Hepatocyte (in vitro differentiated cells): ENCODE measurements around the gene PPP3R2. TPM values are rescaled to one million over a fixed set of nuclear protein-coding genes. Genes with fewer than 3 reads are reported as not detected.

Experiments
- DNase-seq: peaks from one replicate; pipeline ENCODE4 v3.0.0-alpha.2; 2016; ENCODE audit warnings: low spot score
- H2AFZ ChIP-seq: fragments of 200-600 bp; sonication (generic); 2 replicates; pipeline ENCODE4 v1.6.0; 2016; ENCODE audit warnings: antibody characterized with exemption, mild to moderate bottlenecking
- H3K27ac ChIP-seq: fragments of 200-600 bp; sonication (generic); 2 replicates; pipeline ENCODE4 v1.5.1; 2016; ENCODE audit warnings: mild to moderate bottlenecking
- H3K27me3 ChIP-seq: fragments of 200-600 bp; sonication (generic); 2 replicates; pipeline ENCODE4 v1.6.1; 2016
- H3K36me3 ChIP-seq: fragments of 200-600 bp; sonication (generic); replicated peaks from 2 replicates; pipeline ENCODE4 v1.5.1; 2016; ENCODE audit warnings: low read depth; ENCODE audit not compliant: insufficient read depth
- H3K4me1 ChIP-seq: fragments of 200-600 bp; sonication (generic); 2 replicates; pipeline ENCODE4 v1.5.1; 2016; ENCODE audit warnings: mild to moderate bottlenecking, moderate library complexity; ENCODE audit not compliant: insufficient read depth
- H3K4me2 ChIP-seq: fragments of 200-600 bp; sonication (generic); 2 replicates; pipeline ENCODE4 v1.6.0; 2016
- H3K4me3 ChIP-seq: fragments of 200-600 bp; sonication (generic); 2 replicates; pipeline ENCODE4 v1.5.1; 2016; ENCODE audit warnings: mild to moderate bottlenecking
- H3K79me2 ChIP-seq: fragments of 200-600 bp; sonication (generic); 2 replicates; pipeline ENCODE4 v1.6.0; 2017; ENCODE audit warnings: mild to moderate bottlenecking
- H3K9me2 ChIP-seq: fragments of 200-600 bp; sonication (generic); replicated peaks from 2 replicates; pipeline ENCODE4 v1.6.0; 2017; ENCODE audit warnings: mild to moderate bottlenecking; ENCODE audit not compliant: insufficient read depth
- H3K9me3 ChIP-seq: fragments of 200-600 bp; sonication (generic); 2 replicates; pipeline ENCODE4 v1.5.1; 2016; ENCODE audit warnings: low read depth, mild to moderate bottlenecking
- H4K20me1 ChIP-seq: fragments of 200-600 bp; sonication (generic); 2 replicates; pipeline ENCODE4 v1.6.0; 2016; ENCODE audit warnings: mild to moderate bottlenecking; ENCODE audit not compliant: insufficient read depth, poor library complexity, severe bottlenecking
- EZH2 ChIP-seq: fragments of 200-600 bp; sonication (generic); IDR thresholded peaks from 2 replicates; pipeline ENCODE4 v1.6.1; 2016; ENCODE audit warnings: antibody characterized with exemption, mild to moderate bottlenecking, borderline replicate concordance
- EZH2phosphoT487 ChIP-seq: fragments of 200-600 bp; sonication (generic); IDR thresholded peaks from one replicate; pipeline ENCODE4 v1.6.1; 2018; ENCODE audit warnings: antibody characterized with exemption, mild to moderate bottlenecking, low read depth, moderate library complexity; ENCODE audit not compliant: unreplicated experiment, severe bottlenecking
- WGBS: methylation state at CpG from one replicate; pipeline ENCODE4 v1.1.6; 2016; ENCODE audit warnings: low lambda C conversion rate; ENCODE audit errors: missing lambda C conversion rate; 5-methylcytosine and 5-hydroxymethylcytosine counted together
- polyA plus RNA-seq: library from polyadenylated mRNA; unstranded; fragments of >200 nt; fragmentation: Nextera tagmentation; extraction: Ambion mirVana; gene quantifications from 2 replicates; pipeline ENCODE4 v1.2.1, GENCODE V29; 2016
- total RNA-seq: library from RNA; depleted of rRNA; stranded (reverse); fragments of >200 nt; gene quantifications from 2 replicates; pipeline ENCODE4 v1.2.3, GENCODE V29; 2014
- TF ChIP-seq, protein P1 (sequence below): fragments of 200-600 bp; sonication (generic); IDR thresholded peaks from 2 replicates; pipeline ENCODE4 v1.5.1; 2016; ENCODE audit warnings: antibody characterized with exemption, mild to moderate bottlenecking; ENCODE audit not compliant: poor library complexity

PPP3R2 gene
- total and polyA plus RNA-seq, 2 experiments from 2014 or later, result not detected

DNA sequence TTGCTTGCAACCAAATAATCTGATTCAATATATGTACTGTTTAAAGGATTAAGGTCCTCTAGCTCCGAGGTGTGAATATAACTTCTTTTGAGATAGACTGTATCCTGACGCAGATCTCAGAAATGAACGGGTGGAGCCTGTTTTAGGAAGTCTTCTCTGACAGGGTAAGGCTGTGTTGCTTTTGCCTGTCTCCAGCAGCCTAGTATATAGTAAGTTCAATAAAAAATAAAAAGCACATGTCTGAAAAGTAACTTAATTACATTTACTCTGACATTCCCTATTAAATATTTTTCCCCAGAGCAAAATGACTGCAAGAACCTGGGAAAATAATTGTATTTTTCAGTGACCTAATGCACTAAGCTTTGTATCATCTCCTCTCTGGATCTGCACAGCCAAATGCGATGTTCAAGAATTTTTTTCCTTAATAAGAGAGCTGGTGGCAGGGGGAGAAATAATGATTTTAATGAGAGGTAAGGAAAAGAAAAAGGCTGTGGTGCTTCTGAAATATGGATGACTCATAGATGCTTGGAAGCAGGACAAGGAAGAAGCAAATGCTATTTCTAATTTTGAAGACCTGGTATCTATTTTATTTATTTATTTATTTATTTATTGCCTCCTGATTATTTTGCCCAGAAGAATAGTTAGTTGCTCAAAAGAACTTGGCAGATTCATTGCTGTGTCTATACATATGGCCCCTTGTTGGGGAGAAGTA is 7.3 kb downstream of the PPP3R2 start:
- Histone ChIP-seq H3K4me3 (no peak overlapping the region), H3K9me3 (no peaks in the 10 kb centered on the region), H3K9me2 (no peaks in the 10 kb centered on the region), H3K27me3 (no peaks in the 10 kb centered on the region), H3K27ac (no peak overlapping the region), H4K20me1 (no peaks in the 10 kb centered on the region), H3K4me2 (no peak overlapping the region), H3K79me2 (no peaks in the 10 kb centered on the region), H3K36me3 (no peaks in the 10 kb centered on the region), H3K4me1 (no peaks in the 10 kb centered on the region), H2AFZ (no peak overlapping the region)
- TF ChIP-seq EZH2 (no peak), EZH2phosphoT487 (no peak)
- TF ChIP-seq, protein P1, sequence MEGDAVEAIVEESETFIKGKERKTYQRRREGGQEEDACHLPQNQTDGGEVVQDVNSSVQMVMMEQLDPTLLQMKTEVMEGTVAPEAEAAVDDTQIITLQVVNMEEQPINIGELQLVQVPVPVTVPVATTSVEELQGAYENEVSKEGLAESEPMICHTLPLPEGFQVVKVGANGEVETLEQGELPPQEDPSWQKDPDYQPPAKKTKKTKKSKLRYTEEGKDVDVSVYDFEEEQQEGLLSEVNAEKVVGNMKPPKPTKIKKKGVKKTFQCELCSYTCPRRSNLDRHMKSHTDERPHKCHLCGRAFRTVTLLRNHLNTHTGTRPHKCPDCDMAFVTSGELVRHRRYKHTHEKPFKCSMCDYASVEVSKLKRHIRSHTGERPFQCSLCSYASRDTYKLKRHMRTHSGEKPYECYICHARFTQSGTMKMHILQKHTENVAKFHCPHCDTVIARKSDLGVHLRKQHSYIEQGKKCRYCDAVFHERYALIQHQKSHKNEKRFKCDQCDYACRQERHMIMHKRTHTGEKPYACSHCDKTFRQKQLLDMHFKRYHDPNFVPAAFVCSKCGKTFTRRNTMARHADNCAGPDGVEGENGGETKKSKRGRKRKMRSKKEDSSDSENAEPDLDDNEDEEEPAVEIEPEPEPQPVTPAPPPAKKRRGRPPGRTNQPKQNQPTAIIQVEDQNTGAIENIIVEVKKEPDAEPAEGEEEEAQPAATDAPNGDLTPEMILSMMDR, result no peak
- DNase-seq, result no peak
- 88% methylated on average over 4 of the region's 4 CpGs for WGBS

DNA sequence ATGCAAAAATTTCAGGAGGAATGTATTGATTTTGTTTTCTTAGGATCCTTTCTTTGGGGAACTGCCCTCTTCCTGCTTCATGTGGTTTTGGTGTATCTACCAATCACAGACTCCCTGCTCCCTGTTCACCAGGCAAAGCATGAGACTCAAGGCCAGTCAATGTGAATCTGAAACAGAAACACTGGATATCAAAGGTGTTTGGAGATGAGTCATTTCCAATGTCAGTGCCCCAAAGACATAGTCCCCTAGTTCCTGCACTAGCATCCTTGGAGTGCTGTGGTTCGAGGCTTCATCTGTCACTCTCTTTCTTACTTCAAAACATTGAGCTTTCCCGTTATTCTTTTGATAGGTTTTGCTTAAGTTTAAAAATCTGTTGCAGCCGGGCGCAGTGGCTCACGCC is 8.1 kb downstream of the PPP3R2 start:
- Histone ChIP-seq H4K20me1 (no peaks in the 10 kb centered on the region), H3K9me3 (no peaks in the 10 kb centered on the region), H2AFZ (no peak overlapping the region), H3K4me1 (no peaks in the 10 kb centered on the region), H3K27me3 (no peaks in the 10 kb centered on the region), H3K4me2 (no peak overlapping the region), H3K79me2 (no peaks in the 10 kb centered on the region), H3K9me2 (no peaks in the 10 kb centered on the region), H3K4me3 (no peak overlapping the region), H3K27ac (no peak overlapping the region), H3K36me3 (no peaks in the 10 kb centered on the region)
- TF ChIP-seq EZH2phosphoT487 (no peak), EZH2 (no peak)
- TF ChIP-seq, protein P1, result no peak
- 93% methylated on average over 5 of the region's 5 CpGs for WGBS
- no peak for DNase-seq

DNA sequence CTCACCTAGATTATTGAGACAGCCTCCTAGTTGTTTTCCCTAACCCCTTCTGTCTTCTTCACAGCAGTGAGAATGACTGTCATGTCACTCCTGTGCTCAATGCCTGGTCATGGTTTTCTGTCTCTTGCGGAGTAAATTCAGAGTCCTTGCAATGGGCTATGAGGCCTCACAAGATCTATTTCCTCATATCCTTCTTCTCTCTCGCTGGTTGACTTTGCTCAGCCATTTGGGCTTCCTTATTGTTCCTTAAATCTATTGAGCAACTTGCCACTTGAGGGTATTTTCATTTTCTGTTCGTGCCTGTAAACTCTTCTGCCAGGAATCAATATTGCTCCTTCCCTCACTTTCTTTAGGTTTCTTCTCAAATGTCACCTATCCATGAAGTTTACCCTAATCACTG is 9.0 kb downstream of the PPP3R2 start:
- WGBS, result 84% methylated on average over 3 of the region's 3 CpGs
- H3K4me2 ChIP-seq, result no peak overlapping the region
- no peaks in the 10 kb centered on the region for H3K27me3 ChIP-seq
- H3K9me3 ChIP-seq, result no peaks in the 10 kb centered on the region
- no peak overlapping the region for H3K4me3 ChIP-seq
- H3K27ac ChIP-seq, result no peak overlapping the region
- DNase-seq, result no peak
- no peaks in the 10 kb centered on the region for H4K20me1 ChIP-seq
- H3K79me2 ChIP-seq, result no peaks in the 10 kb centered on the region
- H3K9me2 ChIP-seq, result no peaks in the 10 kb centered on the region
- TF ChIP-seq EZH2phosphoT487 (no peak), EZH2 (no peak)
- TF ChIP-seq, protein P1, result no peak
- H3K36me3 ChIP-seq, result no peaks in the 10 kb centered on the region
- no peak overlapping the region for H2AFZ ChIP-seq
- H3K4me1 ChIP-seq, result no peaks in the 10 kb centered on the region

DNA sequence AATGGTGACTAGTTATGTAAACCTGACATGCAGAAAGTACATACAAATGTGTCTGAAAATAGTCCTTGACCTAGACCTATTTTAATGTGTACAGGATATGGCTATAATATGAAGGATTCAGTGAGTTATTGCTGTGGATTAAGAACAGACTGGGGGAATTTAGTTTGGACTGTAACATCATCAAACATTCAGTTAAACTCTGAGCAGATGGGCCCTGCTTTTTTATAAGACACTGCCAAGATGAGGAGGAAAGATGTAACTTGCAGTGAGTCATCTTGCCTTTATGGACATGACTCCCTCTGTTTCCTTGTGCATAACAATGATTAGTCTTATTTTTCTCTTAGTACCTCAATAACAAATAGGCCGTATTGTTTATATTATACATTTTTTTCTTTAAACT is 12.2 kb downstream of the PPP3R2 start:
- TF ChIP-seq, protein P1, result no peak
- TF ChIP-seq EZH2phosphoT487, result no peak
- TF ChIP-seq EZH2, result no peak
- H3K27ac ChIP-seq, result no peak overlapping the region
- H3K4me3 ChIP-seq, result no peak overlapping the region
- H4K20me1 ChIP-seq, result no peaks in the 10 kb centered on the region
- H3K4me2 ChIP-seq, result no peak overlapping the region
- H3K79me2 ChIP-seq, result no peaks in the 10 kb centered on the region
- no peaks in the 10 kb centered on the region for H3K36me3 ChIP-seq
- no peak overlapping the region for H2AFZ ChIP-seq
- no peaks in the 10 kb centered on the region for H3K27me3 ChIP-seq
- WGBS, result 70% methylated on average over 1 of the region's 1 CpG
- no peaks in the 10 kb centered on the region for H3K4me1 ChIP-seq
- no peaks in the 10 kb centered on the region for H3K9me3 ChIP-seq
- H3K9me2 ChIP-seq, result no peaks in the 10 kb centered on the region
- no peak for DNase-seq
